DND-41 (cell line): ENCODE data around the gene TSPAN11.

Experiments used
- ATAC-seq: fragments of 200-7000 bp; cut with Tn5 transposase; 3 replicates; pipeline ENCODE4 v1.9.1; 2021; ENCODE audit warnings: low read depth; ENCODE audit not compliant: insufficient read depth
- DNase-seq: peaks from one replicate; pipeline ENCODE4 v3.0.0-alpha.2; 2020
- H2AFZ ChIP-seq: 2 replicates; pipeline ENCODE4 v1.6.0; 2012; ENCODE audit warnings: low read depth, low read length
- H3K27ac ChIP-seq: 2 replicates; pipeline ENCODE4 v1.5.1; 2012; ENCODE audit warnings: low read length, inconsistent platforms
- H3K27me3 ChIP-seq: fragments of 200-600 bp; sonication (generic); 2 replicates; pipeline ENCODE4 v1.6.0; 2012; ENCODE audit warnings: low read length, mild to moderate bottlenecking, inconsistent platforms; ENCODE audit not compliant: insufficient read depth, poor library complexity
- H3K36me3 ChIP-seq: 2 replicates; pipeline ENCODE4 v1.5.1; 2012; ENCODE audit warnings: low read length, inconsistent platforms; ENCODE audit not compliant: insufficient read depth
- H3K4me1 ChIP-seq: 2 replicates; pipeline ENCODE4 v1.5.1; 2012; ENCODE audit warnings: mild to moderate bottlenecking, low read length; ENCODE audit not compliant: insufficient read depth
- H3K4me2 ChIP-seq: 2 replicates; pipeline ENCODE4 v1.6.0; 2012; ENCODE audit warnings: mild to moderate bottlenecking, moderate library complexity, low read length, inconsistent platforms; ENCODE audit not compliant: insufficient read depth
- H3K4me3 ChIP-seq, 2 experiments: fragments of 200-600 bp in 1 of 2; shearing (Covaris generic) in 1 of 2; 2 replicates each; pipeline ENCODE4 v1.5.1; 2012 to 2016; ENCODE audit warnings: inconsistent platforms in 2 of 2, low read length in 2 of 2, mild to moderate bottlenecking in 2 of 2, low read depth in 1 of 2, moderate library complexity in 1 of 2
- H3K79me2 ChIP-seq: 2 replicates; pipeline ENCODE4 v1.6.0; 2012; ENCODE audit warnings: low read length, inconsistent platforms; ENCODE audit not compliant: insufficient read depth
- H3K9ac ChIP-seq: 2 replicates; pipeline ENCODE4 v1.6.0; 2012; ENCODE audit warnings: low read depth, mild to moderate bottlenecking, inconsistent platforms, low read length, moderate library complexity
- H3K9me3 ChIP-seq: 2 replicates; pipeline ENCODE4 v1.5.1; 2012; ENCODE audit warnings: low read length, moderate library complexity, mild to moderate bottlenecking, inconsistent platforms; ENCODE audit not compliant: insufficient read depth, severe bottlenecking
- H4K20me1 ChIP-seq: 2 replicates; pipeline ENCODE4 v1.6.0; 2012; ENCODE audit warnings: low read length; ENCODE audit not compliant: insufficient read depth
- CTCF ChIP-seq: IDR thresholded peaks from 2 replicates; pipeline ENCODE4 v1.5.1; 2012; ENCODE audit warnings: borderline replicate concordance, low read length, moderate library complexity, mild to moderate bottlenecking; ENCODE audit not compliant: poor library complexity, severe bottlenecking; ENCODE audit errors: extremely low read depth
- EZH2 ChIP-seq: IDR thresholded peaks from 3 replicates; pipeline ENCODE4 v1.6.1; 2012; ENCODE audit warnings: borderline replicate concordance, low read depth, mild to moderate bottlenecking, moderate library complexity, low read length, inconsistent platforms; ENCODE audit not compliant: severe bottlenecking

The TSPAN11 gene

GRCh38 chr12:30923057-30923456 is 3.5 kb upstream of the TSPAN11 start:
- H3K4me3 ChIP-seq = no peak overlapping the region
- H3K27ac ChIP-seq = no peak overlapping the region
- no peak for TF ChIP-seq CTCF
- TF ChIP-seq EZH2 = no peak
- H3K9ac ChIP-seq = no peak overlapping the region
- no peak overlapping the region for H3K4me2 ChIP-seq
- no peaks in the 10 kb centered on the region for H3K36me3 ChIP-seq
- ATAC-seq = no peak
- no peaks in the 10 kb centered on the region for H3K4me1 ChIP-seq
- H3K9me3 ChIP-seq = no peaks in the 10 kb centered on the region
- no peak overlapping the region for H2AFZ ChIP-seq
- H3K79me2 ChIP-seq = no peaks in the 10 kb centered on the region
- no peaks in the 10 kb centered on the region; the same call in 1 of the 2 replicates for H4K20me1 ChIP-seq
- H3K27me3 ChIP-seq = peaks cover under 1% of the 10 kb centered on the region
- DNase-seq = no peak

GRCh38 chr12:30925607-30926242 is 823 bp upstream of the TSPAN11 start:
- Histone ChIP-seq H3K9ac (no peak overlapping the region), H3K4me1 (no peaks in the 10 kb centered on the region), H3K79me2 (no peaks in the 10 kb centered on the region), H4K20me1 (no peaks in the 10 kb centered on the region; the same call in 1 of the 2 replicates), H3K36me3 (no peaks in the 10 kb centered on the region), H2AFZ (no peak overlapping the region), H3K4me3 (no peak overlapping the region), H3K27me3 (peaks cover 14% of the 10 kb centered on the region), H3K4me2 (no peak overlapping the region), H3K9me3 (no peaks in the 10 kb centered on the region), H3K27ac (no peak overlapping the region)
- ATAC-seq (no peak), DNase-seq (no peak)
- TF ChIP-seq CTCF (no peak), EZH2 (no peak)

GRCh38 chr12:30927222-30927611 is 669 bp downstream of the TSPAN11 start:
- Histone ChIP-seq H3K79me2 (no peaks in the 10 kb centered on the region), H3K9me3 (no peaks in the 10 kb centered on the region), H3K27ac (no peak overlapping the region), H4K20me1 (no peaks in the 10 kb centered on the region; the same call in 1 of the 2 replicates), H3K4me1 (no peaks in the 10 kb centered on the region), H3K36me3 (no peaks in the 10 kb centered on the region), H3K4me2 (no peak overlapping the region), H3K4me3 (no peak overlapping the region), H3K9ac (no peak overlapping the region), H2AFZ (no peak overlapping the region), H3K27me3 (peaks cover 16% of the 10 kb centered on the region)
- TF ChIP-seq CTCF = no peak
- no peak for DNase-seq
- ATAC-seq = no peak
